ENCODE data around the gene ZNF562.
"Not testable (repeated sequence)": the region's sequence is repeated elsewhere in the genome, so short reads cannot be mapped to it uniquely, and the experiment has no call there.

The ZNF562 gene

DNA sequence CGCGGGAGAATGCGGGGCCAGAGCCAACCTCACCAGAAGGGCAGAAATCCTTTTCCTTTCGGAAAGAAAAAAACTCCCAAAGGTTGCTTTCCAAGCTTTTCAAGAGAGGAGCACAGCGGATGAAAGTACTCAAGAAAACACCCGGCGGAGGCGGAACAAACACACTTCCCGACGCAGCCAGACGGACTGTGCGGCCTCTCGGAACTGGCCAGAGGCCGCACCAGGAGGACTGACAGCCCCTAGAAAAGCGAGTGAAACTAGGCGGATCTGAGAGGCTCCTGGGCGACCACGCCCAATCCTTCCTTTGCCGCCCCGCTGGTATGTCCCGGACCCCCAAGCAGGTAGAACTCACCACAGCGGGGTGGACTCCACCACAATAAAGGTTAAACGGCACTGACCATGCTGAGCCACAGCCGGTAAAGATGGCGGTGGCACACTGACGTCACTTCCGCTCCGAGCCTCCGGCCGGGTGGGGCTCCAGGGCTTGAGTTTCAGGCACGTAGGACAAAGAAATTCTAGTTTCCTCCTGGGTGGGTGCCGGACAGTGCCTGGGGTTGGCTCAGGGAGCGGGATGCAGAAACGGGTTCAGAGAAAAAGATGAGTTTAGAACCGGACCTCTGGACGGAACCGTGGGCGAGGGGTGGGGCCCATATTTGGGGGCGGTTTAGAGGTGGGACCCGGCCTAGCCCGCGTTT lies at the start of gene ZNF562:
Gene ZNF562, minus strand, starts transcription at position 438 of the 695 bp plus-strand sequence. CDS start 14,356 bp downstream, outside the sequence.
- peak; percentile 73 for DNase-seq (ENCODE audit: low read depth)

DNA sequence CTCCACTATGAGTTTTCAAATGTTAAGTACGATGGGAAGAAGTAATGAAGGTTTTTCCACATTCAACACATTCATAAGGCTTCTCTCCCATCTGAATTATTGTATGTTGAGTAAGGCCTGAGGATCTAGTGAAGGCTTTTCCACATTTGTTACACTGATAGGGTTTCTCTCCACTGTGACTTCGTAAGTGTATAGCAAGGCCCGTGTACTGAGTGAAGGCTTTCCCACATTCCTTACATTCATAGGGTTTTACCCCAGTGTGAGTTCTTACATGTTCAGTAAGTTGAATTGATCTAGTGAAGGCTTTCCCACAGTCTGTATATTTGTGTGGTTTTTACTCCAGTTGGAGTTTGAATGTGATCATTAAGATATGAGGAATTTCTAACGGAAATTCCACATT lies 49.3 kb upstream of the ZNF562 start:
- no peak for DNase-seq (ENCODE audit: low read depth)

DNA sequence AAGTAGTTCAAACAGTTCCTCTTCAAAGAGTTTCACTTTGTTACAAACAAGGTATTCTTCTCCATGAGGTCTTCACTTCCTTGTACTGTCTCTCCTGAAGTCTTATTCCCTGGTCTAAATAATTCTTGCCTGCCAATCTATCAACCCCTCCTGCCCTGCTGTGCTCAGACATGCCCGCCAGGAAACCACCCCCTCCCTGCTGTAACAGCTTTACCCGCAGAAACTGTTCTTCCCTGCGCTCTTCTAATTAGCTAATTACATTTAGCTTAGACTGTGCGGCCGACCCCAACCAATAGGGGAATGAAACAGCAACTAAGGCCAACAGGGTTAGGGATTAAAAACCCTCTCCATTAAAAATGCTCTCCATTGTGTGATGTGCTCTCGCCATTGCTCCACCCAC lies 47.0 kb upstream of the ZNF562 start:
- DNase-seq (ENCODE audit: low read depth), result no peak

DNA sequence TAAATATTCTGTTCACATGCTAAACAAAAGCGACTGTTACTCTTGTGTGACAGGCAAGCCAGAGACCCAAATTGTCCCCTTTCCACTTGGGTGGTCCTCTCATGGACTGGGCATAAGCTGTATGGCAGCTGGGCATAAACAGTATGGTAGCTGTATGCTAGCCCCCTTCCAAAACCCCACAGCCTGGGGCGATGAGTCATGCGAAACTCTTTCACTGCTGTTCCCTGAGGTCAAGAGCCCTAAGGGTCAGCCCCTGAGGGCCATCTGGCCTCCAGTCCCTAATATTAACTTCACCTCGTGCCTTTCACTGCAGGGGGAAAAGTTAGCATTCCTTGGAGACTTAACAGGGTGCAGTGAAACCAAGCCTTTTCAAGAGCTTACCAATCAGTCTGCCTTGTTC lies 45.6 kb upstream of the ZNF562 start:
- no peak for DNase-seq (ENCODE audit: low read depth)

DNA sequence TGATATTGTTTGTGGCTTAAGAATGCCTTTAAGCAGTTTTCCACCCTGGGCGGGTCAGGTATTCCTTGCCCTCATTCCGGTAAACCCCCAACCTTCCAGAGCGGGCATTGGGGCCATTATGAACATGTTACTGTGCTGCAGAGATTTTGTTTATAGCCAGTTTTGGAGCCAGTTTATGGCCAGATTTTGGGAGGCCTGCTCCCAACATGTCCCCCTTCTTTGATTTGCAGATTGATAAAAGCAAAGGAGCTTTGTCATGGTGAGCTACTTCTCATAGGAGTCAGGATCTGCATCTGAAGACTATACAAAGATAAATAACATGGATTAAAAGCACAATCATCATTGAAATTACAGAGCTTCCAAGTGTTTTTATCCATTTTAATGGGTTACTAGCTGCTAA lies 36.9 kb upstream of the ZNF562 start:
- no peak for DNase-seq (ENCODE audit: low read depth)

DNA sequence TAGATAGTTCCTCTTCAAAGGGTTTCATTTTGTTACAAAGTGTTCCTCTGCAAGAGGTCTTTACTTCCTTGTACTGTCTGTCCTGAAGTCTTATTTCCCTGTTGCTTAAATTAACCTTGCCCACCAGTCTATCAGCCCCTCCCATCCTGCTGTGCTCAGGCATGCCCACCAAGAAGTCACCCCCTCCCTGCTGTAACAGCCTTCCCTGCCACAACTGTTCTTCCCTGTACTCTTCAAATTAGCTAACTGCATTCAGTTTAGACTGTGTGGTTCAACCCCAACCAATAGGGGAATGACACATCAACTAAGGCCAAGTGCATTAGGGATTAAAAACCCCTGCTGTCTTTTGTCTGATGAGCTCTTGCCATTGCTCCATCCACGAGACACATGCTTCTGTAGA lies 34.4 kb upstream of the ZNF562 start:
- DNase-seq (ENCODE audit: low read depth), result no peak

DNA sequence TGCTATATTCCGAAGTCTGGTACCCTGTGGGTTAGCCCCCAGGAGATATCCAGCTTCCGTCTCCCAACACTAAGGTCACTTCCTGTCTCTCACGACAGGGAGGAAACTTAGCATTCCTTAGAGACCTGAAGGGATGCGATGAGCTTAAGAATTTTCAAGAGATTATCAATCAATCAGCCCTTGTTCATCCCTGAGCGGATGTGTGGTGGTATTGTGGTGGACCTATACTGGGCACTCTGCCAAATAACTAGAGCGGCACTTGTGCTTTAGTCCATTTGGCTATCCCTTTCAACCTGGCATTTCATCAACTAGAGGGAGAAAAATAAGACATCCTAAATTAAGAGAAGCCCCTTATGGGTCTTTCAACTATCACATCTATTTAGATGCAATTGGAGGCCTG lies 30.9 kb upstream of the ZNF562 start:
- no peak for DNase-seq (ENCODE audit: low read depth)

DNA sequence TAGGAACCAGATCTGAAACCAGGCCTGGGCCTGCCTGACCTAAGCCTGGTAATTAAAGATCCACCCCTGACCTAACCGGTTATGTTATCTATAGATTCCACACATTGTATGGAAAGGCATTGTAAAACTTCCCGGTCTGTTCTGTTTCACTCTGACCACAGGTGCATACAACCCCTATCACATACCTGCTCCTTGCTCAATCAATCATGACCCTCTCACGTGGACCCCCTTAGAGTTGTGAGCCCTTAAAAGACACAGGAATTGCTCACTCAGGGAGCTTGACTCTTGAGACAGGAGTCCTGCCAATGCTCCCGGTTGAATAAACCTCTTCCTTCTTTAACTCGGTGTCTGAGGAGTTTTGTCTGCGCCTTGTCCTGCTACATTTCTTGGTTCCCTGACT lies 27.3 kb upstream of the ZNF562 start:
- no peak for DNase-seq (ENCODE audit: low read depth)

DNA sequence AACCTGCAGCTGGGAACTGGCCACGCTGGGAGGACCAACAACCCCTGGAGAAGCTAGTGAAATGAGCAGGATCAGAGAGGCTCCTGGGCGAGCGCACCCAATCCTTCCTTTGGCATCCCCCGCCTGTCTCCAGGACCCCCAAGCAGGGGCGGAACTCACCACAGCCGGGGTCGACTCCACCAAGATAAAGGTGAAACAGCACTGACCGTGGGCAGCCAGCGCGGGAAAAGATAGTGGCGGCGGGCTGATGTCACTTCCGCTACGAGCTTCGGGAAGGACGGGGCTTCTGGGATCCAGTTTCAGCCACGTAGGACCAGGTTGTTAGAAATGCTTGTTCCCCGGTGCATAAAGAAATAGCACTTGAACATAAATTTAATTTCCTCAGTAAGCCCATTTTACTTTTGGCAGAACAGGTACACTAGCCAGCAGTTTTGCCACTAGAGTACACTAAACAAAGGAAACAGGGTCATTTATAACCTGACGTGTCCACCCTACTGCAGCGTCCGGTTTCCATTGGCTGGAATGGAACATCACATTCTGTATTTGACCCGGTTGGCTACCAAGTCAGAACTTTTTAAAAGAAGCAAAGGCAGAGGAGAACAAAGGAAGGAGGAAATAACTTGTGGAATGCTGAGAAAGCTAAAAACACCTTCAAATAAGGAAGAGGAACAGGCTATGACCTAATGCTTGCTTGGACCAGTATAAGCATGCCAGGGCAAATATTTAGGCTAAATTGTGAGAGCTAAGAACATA lies 25.5 kb upstream of the ZNF562 start:
- DNase-seq (ENCODE audit: low read depth), result no peak

DNA sequence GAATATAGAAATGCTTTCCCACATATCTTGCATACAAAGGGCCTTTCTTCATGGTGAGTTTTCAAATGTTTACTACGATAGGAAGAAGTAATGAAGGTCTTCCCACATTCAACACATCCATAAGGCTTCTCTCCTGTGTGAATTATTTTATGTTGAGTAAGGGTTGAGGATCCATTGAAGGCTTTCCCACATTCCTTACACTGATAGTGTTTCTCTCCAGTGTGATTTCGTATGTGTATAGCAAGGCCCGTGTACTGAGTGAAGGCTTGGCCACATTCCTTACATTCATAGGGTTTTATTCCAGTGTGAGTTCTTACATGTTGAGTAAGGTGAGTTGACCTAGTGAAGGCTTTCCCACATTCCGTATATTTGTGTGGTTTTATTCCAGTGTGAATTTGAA lies 15.4 kb upstream of the ZNF562 start:
- DNase-seq (ENCODE audit: low read depth), result not testable (repeated sequence)

DNA sequence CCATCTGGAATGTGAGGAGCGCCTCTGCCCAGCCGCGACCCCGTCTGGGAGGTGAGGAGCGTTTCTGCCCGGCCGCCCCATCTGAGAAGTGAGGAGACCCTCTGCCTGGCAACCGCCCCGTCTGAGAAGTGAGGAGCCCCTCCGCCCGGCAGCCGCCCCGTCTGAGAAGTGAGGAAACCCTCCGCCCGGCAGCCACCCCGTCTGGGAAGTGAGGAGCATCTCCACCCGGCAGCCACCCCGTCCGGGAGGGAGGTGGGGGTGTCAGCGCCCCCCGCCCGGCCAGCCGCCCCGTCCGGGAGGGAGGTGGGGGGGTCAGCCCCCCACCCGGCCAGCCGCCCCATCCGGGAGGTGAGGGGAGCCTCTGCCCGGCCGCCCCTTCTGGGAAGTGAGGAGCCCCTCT lies 5.1 kb upstream of the ZNF562 start:
- DNase-seq (ENCODE audit: low read depth), result not testable (repeated sequence)

DNA sequence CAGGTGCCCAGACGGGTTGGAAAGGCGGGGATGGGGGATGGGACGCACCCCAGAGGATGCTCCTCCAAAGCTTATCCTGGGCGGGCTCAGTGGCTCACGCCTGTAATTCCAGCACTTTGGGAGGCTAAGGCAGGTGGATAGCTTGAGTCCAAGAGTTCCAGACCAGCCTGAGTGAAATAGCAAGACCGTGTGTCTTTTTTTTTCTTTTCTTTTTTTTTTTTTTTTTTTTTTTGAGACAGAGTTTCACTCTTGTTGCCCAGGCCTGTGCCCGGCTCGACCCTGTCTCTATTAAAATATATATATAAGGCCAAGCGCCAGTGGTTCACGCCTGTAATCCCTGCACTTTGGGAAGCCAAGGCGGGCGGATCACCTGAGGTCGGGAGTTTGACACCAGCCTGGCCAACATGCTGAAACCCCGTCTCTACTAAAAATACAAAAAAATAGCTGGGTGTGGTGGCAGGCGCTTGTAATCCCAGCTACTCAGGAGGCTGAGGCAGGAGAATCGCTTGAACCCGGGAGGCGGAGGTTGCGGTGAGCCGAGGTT lies 530 bp upstream of the ZNF562 start:
- DNase-seq (ENCODE audit: low read depth), result not testable (repeated sequence)

DNA sequence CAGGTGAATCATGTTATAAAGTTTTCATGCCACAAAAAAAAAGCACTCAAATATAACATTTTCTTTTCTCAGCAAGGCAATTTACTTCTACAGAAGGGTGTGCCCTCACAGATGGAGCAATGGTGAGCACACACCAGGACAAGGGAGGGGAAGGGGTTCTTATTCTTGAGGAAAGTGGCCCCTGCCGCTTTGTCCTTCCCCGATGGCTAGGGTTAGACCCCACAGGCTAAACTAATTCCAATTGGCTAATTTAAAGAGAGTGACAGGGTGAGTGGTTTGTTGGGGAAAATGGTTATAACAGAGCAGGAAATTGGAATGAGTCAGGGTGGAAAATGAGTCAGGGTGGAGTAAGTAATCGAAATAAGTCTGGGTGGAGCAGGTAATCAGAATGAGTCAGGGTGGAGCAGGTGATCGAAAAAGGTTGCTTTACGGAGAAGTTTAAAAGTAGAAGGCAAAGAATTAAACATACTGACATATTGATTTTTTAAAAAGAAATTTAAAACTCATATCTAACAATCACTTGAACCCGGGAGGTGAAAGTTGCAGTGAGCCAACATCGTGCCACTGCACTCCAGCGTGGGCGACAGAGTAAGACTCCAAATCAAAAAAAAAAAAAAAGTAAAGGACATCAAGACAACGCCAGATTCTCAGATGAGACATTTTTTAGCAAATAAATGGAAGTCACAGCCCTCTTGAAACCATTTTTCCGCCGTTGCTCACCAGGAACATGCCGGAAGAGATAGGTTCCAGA lies 813 bp downstream of the ZNF562 start:
- DNase-seq (ENCODE audit: low read depth), result peak; percentile 36

DNA sequence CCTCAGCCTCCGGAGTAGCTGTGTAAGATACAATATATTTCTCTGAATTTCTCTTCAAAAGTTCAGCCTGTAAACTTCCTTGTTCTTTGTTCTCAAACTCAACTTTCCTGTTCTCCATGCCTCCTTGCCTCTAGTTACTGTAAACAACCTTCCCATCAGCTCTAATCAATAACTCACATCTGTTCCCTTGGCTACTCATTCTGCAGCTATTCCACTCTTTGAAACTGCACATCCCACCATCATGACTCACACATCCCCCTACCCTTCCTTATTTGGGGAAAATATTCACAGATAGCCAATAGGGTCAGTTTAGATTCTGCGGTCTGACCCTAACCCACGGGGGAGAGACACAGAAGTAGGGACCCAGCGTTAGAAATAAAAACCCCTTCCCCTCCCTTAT lies 2.0 kb downstream of the ZNF562 start:
- DNase-seq (ENCODE audit: low read depth), result no peak

DNA sequence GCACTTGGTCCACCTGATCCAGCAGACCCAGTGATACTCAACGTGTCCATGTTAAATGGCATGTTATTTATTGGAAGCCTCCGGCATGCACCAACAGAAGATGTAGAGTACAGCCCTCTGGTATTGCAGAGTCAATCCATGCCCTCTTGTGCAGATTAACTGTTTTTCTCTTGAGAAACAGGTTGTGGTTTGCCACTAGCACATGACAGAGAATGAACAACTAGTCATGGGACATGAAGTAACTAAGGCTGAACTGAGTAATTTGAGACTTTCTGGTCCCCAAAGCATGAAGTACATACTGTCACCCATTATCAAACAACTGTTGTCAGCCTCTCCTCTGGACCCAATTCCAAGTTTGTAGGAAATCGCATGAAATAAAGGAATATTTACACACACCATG lies 3.2 kb downstream of the ZNF562 start:
- DNase-seq (ENCODE audit: low read depth), result no peak

DNA sequence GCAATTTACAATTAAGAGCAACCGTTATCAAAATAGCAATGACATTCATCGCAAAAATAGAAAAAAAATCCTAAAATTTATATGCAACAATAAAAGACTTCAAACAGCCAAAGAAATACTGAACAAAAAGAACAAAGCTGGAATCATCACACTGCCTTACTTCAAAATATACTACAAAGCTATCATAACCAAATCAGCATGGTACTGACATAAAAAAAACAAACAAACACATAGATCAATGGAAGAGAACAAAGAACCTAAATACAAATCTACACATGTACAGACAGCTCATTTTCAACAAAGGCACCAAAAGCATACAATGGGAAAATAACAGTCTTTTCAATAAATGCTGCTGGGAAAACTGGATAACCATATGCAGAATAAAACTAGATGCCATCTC lies 6.4 kb downstream of the ZNF562 start:
- no peak for DNase-seq (ENCODE audit: low read depth)

DNA sequence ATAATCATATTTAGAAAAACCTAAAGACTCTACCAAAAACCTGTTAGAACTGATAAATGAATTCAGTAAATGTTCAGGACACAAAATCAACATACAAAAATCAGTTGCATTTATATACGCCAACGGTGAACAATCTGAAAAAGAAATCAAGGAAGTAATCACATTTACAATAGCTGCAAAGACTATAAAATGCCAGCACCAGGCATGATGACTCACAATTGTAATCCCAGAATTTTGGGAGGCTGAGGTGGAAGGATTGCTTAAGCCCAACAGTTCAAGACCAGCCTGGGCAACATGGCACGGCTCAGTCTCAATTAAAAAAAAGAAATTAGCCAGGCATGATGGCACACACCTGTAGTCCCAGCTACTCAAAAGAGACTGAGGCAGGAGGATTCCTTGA lies 7.0 kb downstream of the ZNF562 start:
- no peak for DNase-seq (ENCODE audit: low read depth)

DNA sequence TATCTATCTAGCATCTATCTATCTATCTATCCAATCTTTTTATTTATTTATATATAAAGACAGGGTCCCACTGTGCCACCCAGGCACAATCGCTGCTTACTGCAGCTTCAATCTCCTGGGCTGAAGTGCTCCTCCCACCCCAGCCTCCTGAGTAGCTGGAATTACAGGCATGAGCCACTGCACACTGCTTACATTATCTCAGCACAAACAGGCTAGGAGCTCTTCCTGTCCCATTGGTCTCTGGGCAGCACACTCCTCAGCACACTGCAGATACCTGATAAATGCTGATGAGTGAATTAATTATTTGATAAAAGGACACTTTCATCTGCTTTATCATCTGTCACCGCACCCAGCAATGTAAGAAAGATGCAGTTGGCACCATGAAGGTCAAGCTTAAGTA lies 16.1 kb downstream of the ZNF562 start:
- no peak for DNase-seq (ENCODE audit: low read depth)

DNA sequence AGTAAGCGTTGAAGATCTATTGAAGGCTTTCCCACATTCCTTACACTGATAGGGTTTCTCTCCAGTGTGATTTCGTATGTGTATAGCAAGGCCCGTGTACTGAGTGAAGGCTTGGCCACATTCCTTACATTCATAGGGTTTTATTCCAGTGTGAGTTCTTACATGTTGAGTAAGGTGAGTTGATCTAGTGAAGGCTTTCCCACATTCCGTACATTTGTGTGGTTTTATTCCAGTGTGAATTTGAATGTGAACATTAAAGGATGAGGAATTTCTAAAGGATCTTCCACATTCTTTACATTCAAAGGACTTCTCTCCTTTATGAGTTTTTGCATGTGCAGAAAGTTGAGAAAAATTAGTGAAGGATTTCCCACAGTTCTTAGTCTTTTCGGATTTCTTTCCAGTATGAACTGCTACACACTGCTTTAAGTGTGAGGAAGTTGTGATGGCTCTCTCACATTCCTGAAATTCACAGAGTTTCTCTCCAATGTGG lies 21.8 kb downstream of the ZNF562 start:
- not testable (repeated sequence) for DNase-seq (ENCODE audit: low read depth)

DNA sequence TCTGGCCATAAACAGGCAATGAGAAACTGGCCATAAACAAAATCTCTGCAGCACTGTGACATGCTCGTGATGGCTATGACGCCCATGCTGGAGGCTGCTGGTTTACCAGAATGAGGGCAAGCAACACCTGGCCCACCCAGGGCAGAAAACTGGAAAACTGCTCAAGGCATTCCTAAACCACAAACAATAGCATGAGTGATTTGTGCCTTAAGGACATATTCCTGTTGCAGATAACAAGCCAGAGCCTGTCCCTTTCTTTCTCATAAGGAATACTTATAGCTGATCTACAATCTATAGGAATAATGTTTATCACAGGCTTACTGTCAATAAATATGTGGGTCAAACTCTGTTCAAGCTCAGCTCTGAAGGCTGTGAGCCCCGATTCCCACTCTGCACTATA lies 23.4 kb downstream of the ZNF562 start:
- not testable (repeated sequence) for DNase-seq (ENCODE audit: low read depth)

DNA sequence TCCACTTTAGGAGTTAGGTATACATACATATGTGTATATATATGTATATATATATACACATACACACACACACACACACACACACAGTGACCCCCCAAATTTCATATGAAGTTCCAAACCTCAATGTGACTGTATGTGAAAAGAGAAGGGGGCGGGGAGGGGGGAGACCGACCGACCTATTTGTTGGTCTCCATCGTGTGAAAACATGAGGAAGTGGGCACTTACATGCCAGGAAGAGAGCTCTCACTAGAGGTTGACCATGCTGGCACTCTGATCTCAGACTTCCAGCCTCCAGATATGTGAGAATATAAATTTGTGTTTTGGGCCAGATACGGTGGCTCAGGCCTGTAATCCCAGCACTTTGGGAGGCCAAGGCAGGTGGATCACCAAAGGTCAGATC lies 24.6 kb downstream of the ZNF562 start:
- DNase-seq (ENCODE audit: low read depth), result no peak

DNA sequence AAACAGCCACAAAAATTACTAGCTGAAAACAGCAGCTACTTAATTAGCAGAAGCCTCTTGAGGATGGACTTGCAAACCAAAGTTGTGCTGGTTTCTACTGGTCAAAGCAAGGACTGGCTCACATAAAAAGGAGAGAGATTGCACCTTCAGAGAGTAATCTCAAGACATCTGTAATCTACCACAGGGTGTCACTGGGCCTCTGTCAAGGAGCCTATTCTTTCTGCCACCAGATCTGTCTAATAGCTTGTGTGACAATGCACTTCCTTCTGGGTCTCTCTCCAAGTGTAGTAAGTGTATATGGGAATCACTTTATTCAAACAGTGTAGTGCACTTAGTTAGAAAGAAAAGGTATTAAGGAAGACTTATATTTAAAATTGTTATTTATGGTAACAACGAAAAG lies 29.4 kb downstream of the ZNF562 start:
- no peak for DNase-seq (ENCODE audit: low read depth)

DNA sequence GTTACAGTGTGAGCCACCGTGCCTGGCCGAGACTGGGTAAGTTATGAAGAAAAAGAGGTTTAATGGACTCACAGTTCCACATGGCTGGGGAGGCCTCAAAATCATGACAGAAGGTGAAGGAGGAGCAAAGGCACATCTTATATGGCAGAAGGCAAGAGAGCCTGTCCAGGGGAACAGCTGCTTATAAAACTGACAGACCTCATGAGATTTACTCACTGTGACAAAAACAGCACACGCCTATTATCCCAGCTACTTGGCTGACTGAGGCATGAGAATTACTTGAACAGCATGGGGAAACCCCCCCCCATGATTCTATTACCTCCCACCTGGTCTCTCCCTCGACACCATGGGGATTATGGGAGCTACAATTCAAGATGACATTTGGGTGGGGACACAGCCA lies 30.4 kb downstream of the ZNF562 start:
- DNase-seq (ENCODE audit: low read depth), result no peak
